Immature natural killer cell (primary cell): ENCODE measurements around the gene SLC25A41. TPM values are rescaled to one million over a fixed set of nuclear protein-coding genes. Genes with fewer than 3 reads are reported as not detected.

Experiments
- DNase-seq, 3 donors: peaks; one replicate each; pipeline ENCODE4 v3.0.0; 2022; ENCODE audit warnings: mixed read lengths in 1 of 3
- H3K27ac Mint-ChIP-seq, 6 donors: one replicate each; pipeline ENCODE4 v1.8.0; 2020; ENCODE audit warnings: mixed read lengths in 6 of 6, mild to moderate bottlenecking in 5 of 6, inconsistent platforms in 4 of 6, moderate library complexity in 3 of 6
- H3K27me3 Mint-ChIP-seq, 3 donors: one replicate each; pipeline ENCODE4 v1.8.0; 2020 to 2021; ENCODE audit warnings: low read depth in 3 of 3, mild to moderate bottlenecking in 3 of 3, mixed read lengths in 3 of 3, moderate library complexity in 3 of 3, inconsistent platforms in 1 of 3
- H3K36me3 Mint-ChIP-seq, 3 donors: one replicate each; pipeline ENCODE4 v1.8.0; 2020; ENCODE audit warnings: mixed read lengths in 3 of 3, inconsistent platforms in 2 of 3, mild to moderate bottlenecking in 2 of 3
- H3K4me1 Mint-ChIP-seq, 2 donors: one replicate each; pipeline ENCODE4 v1.8.0; 2020; ENCODE audit warnings: inconsistent platforms in 2 of 2, mild to moderate bottlenecking in 2 of 2, mixed read lengths in 2 of 2, moderate library complexity in 1 of 2
- H3K4me3 Mint-ChIP-seq, 5 donors: one replicate each; pipeline ENCODE4 v1.8.0; 2020; ENCODE audit warnings: mild to moderate bottlenecking in 5 of 5, mixed read lengths in 5 of 5, inconsistent platforms in 3 of 5, moderate library complexity in 3 of 5
- H3K9me3 Mint-ChIP-seq, 6 donors: one replicate each; pipeline ENCODE4 v1.8.0; 2020; ENCODE audit warnings: mild to moderate bottlenecking in 6 of 6, mixed read lengths in 6 of 6, inconsistent platforms in 4 of 6, moderate library complexity in 3 of 6
- polyA plus RNA-seq, 3 donors: library from polyadenylated mRNA; unstranded; fragments of 300-500 nt; fragmentation: Illumina TruSeq; gene quantifications; one replicate each; pipeline ENCODE4 v1.2.3, GENCODE V29; 2021

SLC25A41 gene
- not detected for polyA plus RNA-seq

DNA sequence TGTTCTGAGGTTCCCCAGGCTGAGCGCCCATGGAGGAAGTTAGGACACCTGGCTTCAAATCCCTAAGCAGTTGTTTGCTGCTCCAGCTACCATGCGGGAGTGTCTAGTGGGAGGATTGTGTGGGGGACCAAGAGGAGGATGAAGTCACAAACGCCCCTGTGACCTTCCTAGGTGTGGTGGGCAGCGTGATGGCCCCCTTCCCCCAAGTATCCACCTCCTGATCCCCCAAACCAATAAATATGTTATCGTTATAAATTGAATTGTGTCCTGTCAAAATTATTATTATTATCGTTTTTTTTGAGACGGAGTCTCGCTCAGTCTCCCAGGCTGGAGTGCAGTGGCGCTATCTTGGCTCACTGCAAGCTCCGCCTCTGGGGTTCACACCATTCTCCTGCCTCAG lies at the start of gene SLC25A41:
TSS of gene SLC25A41 (minus strand) at position 101 of the 400 bp plus-strand sequence. CDS start at position 31, 70 bp downstream.
- H3K9me3 Mint-ChIP-seq: no peaks in the 10 kb centered on the region
- DNase-seq: no peak
- no peaks in the 10 kb centered on the region for H3K36me3 Mint-ChIP-seq
- peaks cover 0 to 4% (median 4%) of the 10 kb centered on the region in 3 donors for H3K27me3 Mint-ChIP-seq
- H3K4me3 Mint-ChIP-seq: no peak within 1 kb of the TSS
- no peaks in the 10 kb centered on the region for H3K4me1 Mint-ChIP-seq
- no peak within 1 kb of the TSS for H3K27ac Mint-ChIP-seq

DNA sequence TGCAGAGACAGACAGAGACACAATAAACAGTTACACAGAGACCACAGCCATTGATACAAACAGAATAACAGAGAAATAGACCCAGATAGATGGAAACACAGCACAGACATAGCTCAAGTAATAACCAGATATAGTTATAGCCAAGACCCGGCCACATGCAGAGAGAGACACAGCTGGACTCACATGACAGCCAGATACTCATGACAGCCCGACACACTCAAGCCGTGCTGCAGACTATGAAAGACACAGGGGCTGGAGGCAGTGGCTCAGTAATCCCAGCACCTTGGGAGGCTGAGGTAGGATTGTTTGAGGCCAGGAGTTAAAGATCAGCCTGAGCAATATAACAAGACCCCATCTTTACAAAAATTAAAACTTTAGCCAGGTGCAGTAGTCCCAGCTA lies 49.7 kb upstream of the SLC25A41 start:
- Mint-ChIP-seq H3K27ac (peak overlapping the region; percentile 99 to 100 (median 99)), H3K4me3 (peak overlapping the region in 3 of 5 donors; percentile 34 to 72 (median 67)), H3K9me3 (no peaks in the 10 kb centered on the region)

DNA sequence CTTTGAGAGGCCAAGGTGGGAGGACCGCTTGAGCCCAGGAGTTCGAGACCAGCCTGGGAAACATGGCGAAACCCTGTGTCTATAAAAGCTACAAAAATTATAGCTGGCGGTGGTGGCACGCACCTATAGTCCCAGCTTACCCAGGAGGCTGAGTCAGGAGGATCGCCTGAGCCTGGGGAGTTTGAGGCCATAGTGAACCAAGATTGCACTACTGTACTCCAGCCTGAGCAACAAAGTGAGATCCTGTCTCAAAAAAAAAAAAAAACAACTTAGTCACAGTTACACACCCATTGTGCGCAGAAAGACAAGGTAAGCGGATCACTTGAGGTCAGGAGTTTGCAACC lies 48.8 kb upstream of the SLC25A41 start:
- Mint-ChIP-seq H3K27me3 (peaks cover 0 to 16% (median 4%) of the 10 kb centered on the region in 3 donors), H3K4me1 (peaks cover 42 to 43% of the 10 kb centered on the region in 2 donors), H3K36me3 (peaks cover 0 to 4% (median 0%) of the 10 kb centered on the region in 3 donors), H3K4me3 (peak overlapping the region; percentile 93 to 99 (median 98)), H3K27ac (peak overlapping the region; percentile 99 to 100 (median 99)), H3K9me3 (no peaks in the 10 kb centered on the region)
- no peak for DNase-seq

More for the DNA sequence above, 49.7 kb upstream of the SLC25A41 start:
- Mint-ChIP-seq H3K27me3 (peaks cover 0 to 17% (median 4%) of the 10 kb centered on the region in 3 donors), H3K36me3 (peaks cover 0 to 4% (median 0%) of the 10 kb centered on the region in 3 donors), H3K4me1 (peaks cover 42 to 43% of the 10 kb centered on the region in 2 donors)
- no peak for DNase-seq

DNA sequence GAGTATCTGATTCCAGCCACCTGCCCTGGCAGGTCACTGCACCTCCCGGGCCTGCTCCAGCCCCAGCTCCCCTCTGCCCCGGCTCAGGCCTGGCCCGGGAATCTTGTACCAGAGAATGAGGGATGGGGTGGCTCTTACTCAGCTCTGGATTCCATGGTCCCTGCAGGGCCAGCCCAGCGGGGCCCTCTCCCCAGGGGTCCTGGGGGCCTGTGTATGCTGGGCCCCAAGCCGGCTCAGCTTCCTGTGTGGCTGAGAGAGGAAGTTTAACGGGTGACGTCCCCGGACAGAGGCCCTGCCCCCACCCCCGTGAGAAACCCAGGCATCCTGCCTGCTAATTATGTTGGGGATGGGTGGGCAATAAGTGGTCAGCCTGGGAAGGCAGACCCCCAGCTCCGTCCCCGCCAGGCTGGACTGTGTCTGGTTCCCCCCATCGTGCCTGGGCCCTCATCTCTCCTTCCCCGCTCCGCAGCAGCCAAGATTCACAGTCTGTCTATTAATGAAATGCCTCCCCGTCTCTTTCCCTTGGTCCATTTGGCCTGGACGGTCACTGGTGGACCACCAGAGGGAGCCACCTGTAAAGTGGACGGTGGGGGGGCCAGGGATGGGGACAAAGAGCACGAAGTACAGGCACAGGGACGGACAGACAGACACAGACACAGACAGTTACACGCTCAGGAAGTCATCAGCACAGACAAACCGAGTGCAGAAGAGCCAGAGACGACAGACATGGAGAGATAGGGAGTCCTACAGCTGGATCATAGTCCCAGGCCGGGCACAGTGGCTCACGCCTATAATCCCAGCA lies 48.2 kb upstream of the SLC25A41 start, which contains the start of gene DENND1C:
TSS of gene DENND1C (minus strand) at position 247 of the 802 bp plus-strand sequence. CDS start at position 155, 92 bp downstream.
- Mint-ChIP-seq H3K27ac (peak within 1 kb of the TSS; percentile 99 to 100 (median 99)), H3K4me1 (peaks cover 42 to 43% of the 10 kb centered on the region in 2 donors), H3K36me3 (peaks cover 0 to 4% (median 0%) of the 10 kb centered on the region in 3 donors), H3K27me3 (peaks cover 0 to 15% (median 4%) of the 10 kb centered on the region in 3 donors), H3K9me3 (no peaks in the 10 kb centered on the region), H3K4me3 (peak within 1 kb of the TSS; percentile 93 to 99 (median 98))
- DNase-seq: peak; percentile 77 to 78 (median 77)

DNA sequence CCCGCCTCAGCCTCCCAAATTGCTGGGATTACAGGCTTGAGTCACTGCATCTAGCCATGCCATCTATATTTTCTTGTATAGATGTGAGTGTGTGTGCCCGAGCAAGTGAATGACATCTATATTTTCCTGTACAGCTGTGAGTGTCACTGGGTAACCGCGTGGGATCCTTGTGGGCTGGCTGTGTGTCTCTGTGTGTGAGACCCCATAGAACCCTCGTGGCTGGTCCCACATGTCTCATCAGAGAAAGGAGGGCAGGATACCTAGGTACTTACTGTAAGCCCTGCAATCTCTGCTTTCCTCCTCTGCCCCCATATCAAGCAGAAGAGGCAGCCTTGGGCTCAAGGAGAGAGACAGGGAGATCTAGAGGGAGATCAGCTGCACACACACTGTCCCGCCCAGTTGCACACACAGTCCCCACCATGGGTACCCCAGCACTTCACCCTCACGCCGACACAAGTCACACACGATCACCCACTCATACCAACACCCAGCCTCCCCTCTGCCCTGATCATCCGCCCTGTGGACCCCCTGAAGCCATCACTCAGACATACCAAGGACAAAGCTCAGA lies 47.4 kb upstream of the SLC25A41 start:
- DNase-seq: peak; percentile 46 to 56 (median 54)
- H3K9me3 Mint-ChIP-seq: no peaks in the 10 kb centered on the region
- peak overlapping the region; percentile 93 to 99 (median 98) for H3K4me3 Mint-ChIP-seq
- H3K36me3 Mint-ChIP-seq: peaks cover 0 to 8% (median 0%) of the 10 kb centered on the region in 3 donors
- peaks cover 42 to 43% of the 10 kb centered on the region in 2 donors for H3K4me1 Mint-ChIP-seq
- peak overlapping the region; percentile 99 to 100 (median 99) for H3K27ac Mint-ChIP-seq
- peaks cover 0 to 15% (median 4%) of the 10 kb centered on the region in 3 donors for H3K27me3 Mint-ChIP-seq

DNA sequence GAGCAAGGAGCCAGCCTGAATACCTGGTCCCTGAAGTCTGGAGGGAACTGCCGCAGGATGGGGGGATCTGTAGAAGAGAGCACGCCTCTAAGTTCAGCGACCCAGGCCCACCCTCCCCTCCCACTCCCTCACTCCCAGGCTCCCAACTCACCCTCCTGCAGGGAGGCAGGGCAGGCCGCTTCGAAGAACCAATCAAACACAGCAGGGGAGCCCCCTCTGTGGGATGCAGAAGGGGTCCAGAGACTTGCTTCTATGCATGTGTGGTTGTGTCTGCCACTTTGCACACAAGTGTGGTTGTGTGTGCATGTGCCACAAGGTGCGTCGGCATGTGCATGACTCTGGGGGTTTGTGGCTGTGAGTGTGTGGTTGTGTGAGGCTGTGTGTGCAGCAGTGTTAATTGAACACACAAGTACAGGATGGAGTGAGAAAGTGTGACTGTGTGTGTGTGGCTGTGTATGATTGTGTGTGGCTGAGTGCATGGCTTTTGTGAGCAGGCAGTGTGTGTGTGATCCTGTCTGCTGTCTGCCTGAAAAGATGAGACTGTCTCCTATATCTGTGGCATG lies 46.4 kb upstream of the SLC25A41 start:
- Mint-ChIP-seq H3K9me3 (no peaks in the 10 kb centered on the region), H3K27me3 (peaks cover 0 to 15% (median 4%) of the 10 kb centered on the region in 3 donors), H3K4me1 (peaks cover 42 to 43% of the 10 kb centered on the region in 2 donors), H3K4me3 (peak overlapping the region; percentile 93 to 99 (median 98)), H3K36me3 (peaks cover 0 to 9% (median 0%) of the 10 kb centered on the region in 3 donors), H3K27ac (peak overlapping the region; percentile 73 to 100 (median 99))
- no peak for DNase-seq

DNA sequence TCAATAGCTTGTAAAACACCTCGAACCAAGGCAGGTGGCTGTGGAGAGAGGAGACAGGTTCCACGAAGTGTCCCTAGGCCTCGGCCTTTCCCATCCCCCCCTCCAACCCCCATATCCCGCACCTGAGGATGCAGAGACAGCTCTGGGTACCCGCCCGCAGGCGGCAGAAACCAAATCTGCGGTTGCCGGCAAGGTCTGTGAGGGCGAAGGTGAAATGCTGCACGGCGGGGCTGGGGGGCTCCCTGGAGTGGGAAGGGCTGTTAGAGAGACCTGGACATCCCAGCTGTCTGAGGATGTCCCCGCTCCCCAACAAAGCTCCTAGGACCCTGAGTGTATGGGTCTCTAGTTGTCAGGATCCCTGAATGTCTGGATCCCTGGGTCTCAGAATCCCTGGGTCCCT lies 45.3 kb upstream of the SLC25A41 start:
- Mint-ChIP-seq H3K27ac (peak overlapping the region in 1 of 6 donors; percentile 12), H3K27me3 (peaks cover 0 to 13% (median 4%) of the 10 kb centered on the region in 3 donors), H3K4me3 (no peak overlapping the region), H3K9me3 (no peaks in the 10 kb centered on the region), H3K4me1 (peaks cover 39 to 41% of the 10 kb centered on the region in 2 donors), H3K36me3 (peaks cover 0 to 15% (median 0%) of the 10 kb centered on the region in 3 donors)
- DNase-seq: no peak

DNA sequence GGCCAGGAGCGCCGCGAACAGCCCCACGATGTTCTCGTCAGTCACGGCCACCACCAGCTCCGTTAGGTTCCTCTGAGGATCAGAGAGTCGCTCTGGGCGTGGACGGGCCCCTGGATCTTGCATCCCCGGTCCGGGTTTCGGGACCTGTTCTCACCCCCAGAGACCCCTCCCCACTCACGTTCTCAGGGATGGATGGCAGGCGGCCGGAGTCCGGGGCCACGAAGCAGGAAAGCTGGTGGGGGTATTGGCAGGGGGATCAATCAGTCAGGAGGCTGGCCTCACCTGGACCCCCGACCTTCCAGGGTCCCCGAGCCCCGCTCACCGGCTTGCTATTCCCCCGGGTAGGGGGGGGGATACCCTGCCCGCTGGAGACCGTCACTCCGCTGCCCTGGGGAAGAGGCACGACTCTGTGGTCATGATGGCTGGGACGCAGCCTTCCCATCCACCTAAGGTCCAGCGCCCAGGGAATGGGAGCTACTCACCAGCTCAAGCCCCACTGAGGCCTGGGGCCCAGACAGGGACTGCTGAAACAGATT lies 43.4 kb upstream of the SLC25A41 start:
- Mint-ChIP-seq H3K4me1 (peaks cover 21 to 23% of the 10 kb centered on the region in 2 donors), H3K27ac (no peak overlapping the region), H3K9me3 (no peaks in the 10 kb centered on the region), H3K4me3 (no peak overlapping the region), H3K36me3 (peaks cover 0 to 15% (median 0%) of the 10 kb centered on the region in 3 donors), H3K27me3 (peaks cover 0 to 9% (median 4%) of the 10 kb centered on the region in 3 donors)
- no peak for DNase-seq

DNA sequence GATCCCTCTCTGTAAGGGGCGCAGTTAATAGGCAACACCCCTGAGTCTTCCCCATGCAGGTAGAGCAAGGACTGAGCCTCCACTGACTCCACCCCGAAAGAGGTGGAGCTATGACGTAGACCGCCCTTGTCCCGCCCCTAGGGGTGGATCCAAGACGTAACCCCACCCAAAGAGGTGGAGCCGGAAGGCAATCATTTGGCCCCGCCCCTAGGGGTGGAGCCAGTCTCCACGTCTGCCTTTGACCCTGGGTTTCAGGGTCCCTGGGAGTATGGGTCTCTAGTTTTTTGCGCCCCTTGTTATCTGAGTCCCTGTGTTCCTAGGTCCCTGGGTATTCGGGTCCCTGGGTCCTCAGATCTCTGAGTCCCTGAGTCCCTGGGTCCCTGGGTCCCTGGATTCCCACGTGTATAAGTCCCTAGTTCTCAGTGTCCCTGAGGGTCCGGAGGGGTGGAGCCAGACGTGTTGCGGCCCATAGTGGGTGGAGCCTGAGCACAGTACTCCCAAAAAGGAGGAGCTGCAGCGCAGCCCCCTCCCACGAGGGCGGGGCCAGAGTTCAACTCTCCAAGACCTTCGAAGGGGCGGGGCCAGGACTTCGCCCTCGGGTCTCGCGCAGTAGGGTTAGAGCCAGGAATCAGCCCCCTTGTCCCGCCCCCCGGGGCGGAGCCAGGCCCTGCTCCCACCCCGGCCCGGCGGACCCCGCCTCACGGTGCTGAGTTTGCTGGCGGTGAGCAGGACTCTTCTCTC lies 42.8 kb upstream of the SLC25A41 start:
- peaks cover 0 to 4% (median 2%) of the 10 kb centered on the region in 3 donors for H3K27me3 Mint-ChIP-seq
- peaks cover 16% of the 10 kb centered on the region in 2 donors for H3K4me1 Mint-ChIP-seq
- peaks cover 0 to 15% (median 0%) of the 10 kb centered on the region in 3 donors for H3K36me3 Mint-ChIP-seq
- peak; percentile 66 to 71 (median 67) for DNase-seq
- no peak overlapping the region for H3K4me3 Mint-ChIP-seq
- peak overlapping the region in 3 of 6 donors; percentile 28 to 49 (median 32) for H3K27ac Mint-ChIP-seq
- H3K9me3 Mint-ChIP-seq: no peaks in the 10 kb centered on the region

DNA sequence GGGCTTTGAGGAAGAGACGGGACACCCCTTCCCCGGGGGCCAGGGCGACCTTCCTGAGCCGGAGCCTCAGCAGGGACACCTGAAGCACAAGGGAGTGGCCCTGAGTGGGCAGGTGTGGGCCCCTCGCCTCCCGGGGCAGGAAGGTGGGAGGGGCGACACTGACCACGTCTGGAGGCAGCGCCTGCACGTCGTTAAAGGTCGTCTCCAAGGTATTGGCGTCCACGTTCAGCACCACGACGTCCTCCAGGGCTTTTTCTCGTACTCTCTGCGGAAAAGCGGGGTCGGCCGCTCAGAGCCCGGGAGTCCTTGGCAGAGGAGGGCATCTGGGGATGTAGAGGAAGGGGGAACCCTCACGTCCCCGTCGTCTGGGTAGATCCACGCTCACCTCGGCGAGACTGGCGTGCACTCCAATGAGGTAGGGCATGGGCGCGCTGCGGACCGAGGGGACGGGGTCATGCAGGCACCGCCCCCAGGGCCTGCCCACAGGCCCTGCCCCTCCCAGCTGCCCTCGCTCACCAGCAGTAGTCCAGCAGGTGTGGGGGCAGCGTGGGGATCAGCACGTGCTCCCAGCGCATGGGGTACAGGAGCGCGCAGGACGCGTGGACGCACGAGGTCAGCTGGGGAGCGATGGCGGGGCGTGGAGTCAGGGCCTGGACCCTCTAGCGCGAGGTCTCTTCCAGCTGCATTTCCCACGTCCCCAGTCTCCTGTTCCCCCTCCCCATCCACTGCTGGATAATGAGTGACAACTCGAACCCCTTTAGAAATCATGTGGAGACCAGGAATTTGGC lies 42.0 kb upstream of the SLC25A41 start:
- Mint-ChIP-seq H3K9me3 (no peaks in the 10 kb centered on the region), H3K27me3 (peaks cover 0 to 2% (median 0%) of the 10 kb centered on the region in 3 donors), H3K36me3 (peaks cover 0 to 15% (median 0%) of the 10 kb centered on the region in 3 donors), H3K27ac (peak overlapping the region in 2 of 6 donors; percentile 28 to 32), H3K4me1 (peaks cover 8 to 9% of the 10 kb centered on the region in 2 donors), H3K4me3 (no peak overlapping the region)
- no peak for DNase-seq

DNA sequence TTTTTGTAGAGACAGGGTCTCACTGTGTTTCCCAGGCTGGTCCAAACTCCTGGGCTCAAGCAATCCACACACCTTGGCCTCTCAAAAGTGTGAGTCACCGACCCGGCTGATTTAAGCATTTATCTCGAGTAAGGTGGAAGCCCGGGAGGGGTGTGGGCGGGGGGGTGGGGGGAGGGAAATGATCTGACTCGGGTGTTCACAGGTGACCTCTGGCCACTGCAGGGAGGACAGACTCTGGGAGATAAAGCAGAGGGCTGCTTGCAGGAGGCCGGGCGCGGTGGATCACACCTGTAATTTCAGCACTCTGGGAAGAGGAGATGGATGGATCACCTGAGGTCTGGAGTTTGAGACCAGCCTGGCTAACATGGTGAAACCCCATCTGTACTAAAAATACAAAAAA lies 40.1 kb upstream of the SLC25A41 start:
- Mint-ChIP-seq H3K4me3 (no peak overlapping the region), H3K27me3 (peaks cover 0 to 1% (median 0%) of the 10 kb centered on the region in 3 donors), H3K9me3 (no peaks in the 10 kb centered on the region), H3K27ac (peak overlapping the region in 1 of 6 donors; percentile 29), H3K36me3 (peaks cover 0 to 14% (median 4%) of the 10 kb centered on the region in 3 donors), H3K4me1 (peaks cover 0 to 1% of the 10 kb centered on the region in 2 donors)
- DNase-seq: no peak

DNA sequence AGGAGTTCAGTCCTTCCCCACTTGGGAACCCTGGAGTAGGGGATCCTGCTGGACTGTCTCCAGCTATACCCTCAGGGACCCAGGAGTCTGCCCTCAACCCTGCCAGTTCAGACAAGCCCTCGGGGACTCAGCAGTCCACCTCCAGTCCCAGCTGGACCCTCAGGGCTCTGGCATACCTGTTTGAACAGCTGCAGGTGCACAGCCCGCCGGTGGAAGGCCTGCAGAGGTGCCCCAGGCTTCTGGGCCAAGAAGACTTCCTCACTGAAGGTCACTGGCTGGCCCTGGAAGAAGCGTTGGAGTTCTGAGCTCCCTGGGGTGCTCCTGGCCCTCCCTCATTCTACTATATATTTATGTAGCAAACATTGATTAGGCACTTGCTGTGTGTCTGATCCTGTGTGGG lies 39.1 kb upstream of the SLC25A41 start:
- Mint-ChIP-seq H3K27me3 (peaks cover 0 to 4% (median 0%) of the 10 kb centered on the region in 3 donors), H3K27ac (no peak overlapping the region), H3K36me3 (peaks cover 0 to 18% (median 4%) of the 10 kb centered on the region in 3 donors), H3K9me3 (no peaks in the 10 kb centered on the region), H3K4me1 (peaks cover 0 to 1% of the 10 kb centered on the region in 2 donors), H3K4me3 (no peak overlapping the region)
- DNase-seq: no peak
